HCT116 (cell line): Measurements from ENCODE around the gene SLC25A19.

ENCODE experiments used
- CBX3 ChIP-seq: IDR thresholded peaks from 2 replicates; pipeline ENCODE4 v1.6.1; 2012; ENCODE audit warnings: low read depth
- CEBPB ChIP-seq: IDR thresholded peaks from 2 replicates; pipeline ENCODE4 v1.6.1; 2012; ENCODE audit warnings: low read depth
- CTCF ChIP-seq, 3 experiments: fragments of 200-600 bp in 1 of 3; sonication (generic) in 1 of 3; IDR thresholded peaks in 2 of 3; conservative IDR thresholded peaks in 1 of 3; 2 replicates each; pipeline ENCODE4 v1.5.1; 2012 to 2017; ENCODE audit warnings: low read depth in 2 of 3, low read length in 2 of 3, antibody characterized with exemption in 1 of 3, borderline replicate concordance in 1 of 3, control low read depth in 1 of 3, mild to moderate bottlenecking in 1 of 3, mixed read lengths in 1 of 3, mixed run types in 1 of 3, moderate library complexity in 1 of 3; ENCODE audit not compliant: insufficient read depth in 1 of 3
- JUND ChIP-seq: IDR thresholded peaks from 2 replicates; pipeline ENCODE4 v1.6.1; 2012
- POLR2A ChIP-seq: IDR thresholded peaks from 2 replicates; pipeline ENCODE4 v1.7.0; 2011; ENCODE audit warnings: borderline replicate concordance; ENCODE audit not compliant: insufficient read depth, insufficient read length; ENCODE audit errors: extremely low read depth
- POLR2AphosphoS5 ChIP-seq: IDR thresholded peaks from 2 replicates; pipeline ENCODE4 v1.6.1; 2011; ENCODE audit warnings: mild to moderate bottlenecking, low read depth, low read length, moderate library complexity
- SP1 ChIP-seq: IDR thresholded peaks from 2 replicates; pipeline ENCODE4 v1.6.1; 2012; ENCODE audit warnings: low read depth
- SRF ChIP-seq: IDR thresholded peaks from 2 replicates; pipeline ENCODE4 v1.6.1; 2012; ENCODE audit warnings: low read depth
- ZNF274 ChIP-seq: fragments of 200-500 bp; sonication (Bioruptor generic); IDR thresholded peaks from 2 replicates; pipeline ENCODE4 v1.6.1; 2014; ENCODE audit warnings: mild to moderate bottlenecking, low read depth, low read length, inconsistent platforms
- TF ChIP-seq, protein P1 (sequence below): IDR thresholded peaks from 2 replicates; pipeline ENCODE4 v1.6.1; 2011; ENCODE audit warnings: mild to moderate bottlenecking, low read length, moderate library complexity; ENCODE audit not compliant: insufficient replicate concordance; ENCODE audit errors: extremely low read depth

GRCh38 chr17:75263055-75263454 lies 26.2 kb downstream of the SLC25A19 start:
- TF ChIP-seq POLR2A (no peak), SP1 (no peak), ZNF274 (no peak), CTCF (IDR thresholded peaks at IDR 0.05 in 2 of 3, conservative IDR thresholded peaks at IDR 0.05 in 1 of 3; ENCODE audit: borderline replicate concordance in 1 of 3, insufficient read depth in 1 of 3, low read depth in 2 of 3, low read length in 2 of 3) (peak in 2 of 3 experiments; percentile 20 to 38; a peak in 3 of 6 replicates), SRF (no peak), CEBPB (no peak), CBX3 (no peak), JUND (no peak), POLR2AphosphoS5 (no peak)
- TF ChIP-seq, protein P1, sequence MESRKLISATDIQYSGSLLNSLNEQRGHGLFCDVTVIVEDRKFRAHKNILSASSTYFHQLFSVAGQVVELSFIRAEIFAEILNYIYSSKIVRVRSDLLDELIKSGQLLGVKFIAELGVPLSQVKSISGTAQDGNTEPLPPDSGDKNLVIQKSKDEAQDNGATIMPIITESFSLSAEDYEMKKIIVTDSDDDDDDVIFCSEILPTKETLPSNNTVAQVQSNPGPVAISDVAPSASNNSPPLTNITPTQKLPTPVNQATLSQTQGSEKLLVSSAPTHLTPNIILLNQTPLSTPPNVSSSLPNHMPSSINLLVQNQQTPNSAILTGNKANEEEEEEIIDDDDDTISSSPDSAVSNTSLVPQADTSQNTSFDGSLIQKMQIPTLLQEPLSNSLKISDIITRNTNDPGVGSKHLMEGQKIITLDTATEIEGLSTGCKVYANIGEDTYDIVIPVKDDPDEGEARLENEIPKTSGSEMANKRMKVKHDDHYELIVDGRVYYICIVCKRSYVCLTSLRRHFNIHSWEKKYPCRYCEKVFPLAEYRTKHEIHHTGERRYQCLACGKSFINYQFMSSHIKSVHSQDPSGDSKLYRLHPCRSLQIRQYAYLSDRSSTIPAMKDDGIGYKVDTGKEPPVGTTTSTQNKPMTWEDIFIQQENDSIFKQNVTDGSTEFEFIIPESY = no peak
